NCI-H1105 treated with DMSO at 0.1 percent for 48 hours (cell line): ENCODE results near the gene MYOM3.
"Not testable (repeated sequence)": the region's sequence is repeated elsewhere in the genome, so short reads cannot be mapped to it uniquely, and the experiment has no call there.

ENCODE experiments used
- DNase-seq: peaks from one replicate; lab custom pipeline; 2025; lab: John Stamatoyannopoulos, UW

MYOM3 gene

GRCh38 chr1:24071941-24072340, 40.0 kb downstream of the MYOM3 start:
- DNase-seq: no peak

DNA sequence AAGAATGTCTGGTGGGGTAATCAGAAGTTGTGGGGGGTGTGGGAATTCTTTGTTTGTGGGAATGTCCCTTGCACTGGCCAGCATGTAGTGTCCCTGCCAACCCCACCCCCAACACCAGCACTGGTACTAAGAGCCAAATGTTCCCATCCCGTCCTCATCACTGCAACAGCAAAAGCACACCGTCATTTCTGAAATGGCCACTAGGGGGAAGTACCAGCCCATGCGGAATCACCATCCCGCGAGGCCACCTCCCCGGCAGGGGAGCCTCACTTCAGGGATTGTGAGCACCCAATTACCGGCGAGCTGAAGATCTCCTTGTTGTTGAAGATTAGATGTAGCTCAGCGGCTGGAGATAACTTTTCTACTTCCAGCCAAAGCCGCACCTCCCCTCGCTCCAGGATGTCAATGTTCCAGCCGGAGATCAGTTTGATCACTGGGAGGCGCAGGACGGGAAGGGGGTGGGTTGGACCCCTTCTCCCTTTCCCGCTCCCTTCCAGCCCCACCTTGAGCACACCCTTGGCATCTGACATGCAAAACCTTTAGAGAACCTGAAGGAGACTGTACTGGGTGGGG, 41.0 kb downstream of the MYOM3 start:
- peak; percentile 71 for DNase-seq

GRCh38 chr1:24069817-24070216, 42.1 kb downstream of the MYOM3 start:
- no peak for DNase-seq

DNA sequence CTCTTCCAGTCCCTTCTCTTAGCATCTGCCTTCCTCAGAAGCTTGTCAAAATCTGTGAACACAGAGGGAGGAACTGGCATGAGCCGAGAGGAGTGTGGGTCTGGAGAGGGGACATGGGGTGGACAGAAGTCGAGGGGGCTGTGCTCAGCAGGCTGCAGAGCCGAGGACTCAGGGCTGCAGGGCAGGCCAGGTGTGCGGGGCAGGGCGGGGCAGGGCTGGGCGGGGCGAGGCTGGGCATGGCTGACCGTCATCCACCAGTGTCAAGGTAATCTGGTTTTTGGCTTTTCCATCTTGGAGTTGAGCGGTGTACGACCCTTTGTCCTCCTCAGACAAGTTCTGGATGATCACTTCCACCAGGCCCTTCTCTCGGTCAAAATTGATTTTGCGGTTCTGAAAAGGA, 44.0 kb downstream of the MYOM3 start:
- DNase-seq: no peak

- DNase-seq: no peak
These were observed 46.6 kb downstream of the MYOM3 start for GRCh38 chr1:24065304-24065703.

GRCh38 chr1:24062221-24062620, 49.7 kb downstream of the MYOM3 start:
- DNase-seq: no peak

DNA sequence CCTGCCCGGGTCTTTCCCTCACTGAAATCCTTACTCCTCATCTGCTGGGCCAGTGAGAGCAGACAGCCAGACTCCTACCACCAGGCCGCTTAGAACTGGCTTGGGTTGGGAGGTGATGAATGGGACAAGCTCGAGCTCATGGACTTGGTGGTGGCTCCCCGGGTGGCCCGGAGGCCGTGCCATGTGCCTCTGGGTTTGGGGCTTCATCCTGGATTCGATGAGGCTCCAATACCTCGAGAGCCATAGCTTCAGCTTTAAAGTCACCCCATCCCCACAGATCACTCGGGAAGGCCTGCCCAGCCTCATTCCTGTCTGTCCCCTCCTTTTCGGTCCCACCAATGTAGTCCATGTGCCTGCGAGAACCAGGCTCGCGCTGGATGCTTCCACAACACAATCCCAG, 51.5 kb downstream of the MYOM3 start:
- DNase-seq: no peak

GRCh38 chr1:24058671-24059455, 53.1 kb downstream of the MYOM3 start:
- no peak for DNase-seq

DNA sequence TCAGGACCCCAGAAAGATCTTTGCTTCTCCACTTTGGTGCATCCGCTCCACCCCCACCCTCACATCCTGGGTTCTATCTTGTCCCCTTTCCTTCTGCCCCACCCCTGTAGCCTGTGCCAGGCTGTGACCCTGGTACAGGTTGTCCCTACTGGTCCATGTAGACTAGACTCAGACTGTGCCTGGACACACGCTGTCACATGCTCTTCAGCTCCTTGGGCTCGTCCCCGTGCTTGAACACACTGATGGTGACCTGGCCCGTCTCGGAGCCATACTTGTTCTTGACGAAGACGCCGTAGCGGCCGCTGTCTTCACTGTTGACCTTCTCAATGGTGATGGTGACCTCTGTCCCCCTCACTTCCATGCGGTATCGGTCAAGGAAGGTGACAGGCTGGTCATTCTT, 54.8 kb downstream of the MYOM3 start:
- no peak for DNase-seq

- no peak for DNase-seq
These were observed 56.3 kb downstream of the MYOM3 start for GRCh38 chr1:24055681-24056080.

GRCh38 chr1:24052220-24052619, 59.7 kb downstream of the MYOM3 start:
- DNase-seq: no peak

DNA sequence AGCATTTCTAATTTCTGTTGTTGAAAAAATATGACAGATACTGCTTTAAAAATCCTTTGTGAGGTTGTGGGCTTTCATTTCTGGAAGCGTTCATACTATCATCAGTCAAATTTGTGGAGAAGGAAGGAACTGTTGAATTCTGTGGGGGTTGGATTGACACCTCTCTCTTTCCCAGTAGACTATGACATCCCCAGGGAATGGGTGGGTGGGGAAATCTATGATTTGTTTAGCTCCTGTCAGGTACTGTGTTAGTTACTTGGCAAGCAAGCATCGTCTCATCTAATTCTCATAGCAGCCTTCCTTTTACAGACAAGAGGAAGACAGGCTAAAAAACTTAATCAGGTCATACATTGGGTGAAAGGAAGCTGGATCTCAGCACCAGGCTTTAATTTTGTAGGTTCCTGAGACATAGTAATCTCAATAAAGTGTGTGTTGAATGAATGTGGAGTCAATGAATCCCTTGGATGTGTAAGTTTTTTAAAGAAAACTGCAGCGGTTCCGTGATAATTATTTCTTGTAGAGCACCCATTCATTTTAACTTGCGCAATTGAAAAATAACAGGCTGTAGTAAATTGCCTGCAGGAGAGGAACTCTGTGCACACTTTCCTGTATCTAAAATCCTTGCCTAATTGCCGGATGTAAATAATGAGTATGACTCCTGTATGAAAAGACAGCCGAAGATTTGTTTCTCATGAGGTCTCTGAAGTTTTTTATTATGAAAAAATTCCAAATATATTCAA, 60.6 kb downstream of the MYOM3 start:
- no peak for DNase-seq

- no peak for DNase-seq
These were observed 62.2 kb downstream of the MYOM3 start for GRCh38 chr1:24049733-24050132.

- DNase-seq: not testable (repeated sequence)
These were observed 63.0 kb downstream of the MYOM3 start for GRCh38 chr1:24048894-24049293.

- DNase-seq: no peak
These were observed 63.6 kb downstream of the MYOM3 start for GRCh38 chr1:24048205-24048869.

- DNase-seq: no peak
These were observed 64.8 kb downstream of the MYOM3 start for GRCh38 chr1:24047110-24047477.

DNA sequence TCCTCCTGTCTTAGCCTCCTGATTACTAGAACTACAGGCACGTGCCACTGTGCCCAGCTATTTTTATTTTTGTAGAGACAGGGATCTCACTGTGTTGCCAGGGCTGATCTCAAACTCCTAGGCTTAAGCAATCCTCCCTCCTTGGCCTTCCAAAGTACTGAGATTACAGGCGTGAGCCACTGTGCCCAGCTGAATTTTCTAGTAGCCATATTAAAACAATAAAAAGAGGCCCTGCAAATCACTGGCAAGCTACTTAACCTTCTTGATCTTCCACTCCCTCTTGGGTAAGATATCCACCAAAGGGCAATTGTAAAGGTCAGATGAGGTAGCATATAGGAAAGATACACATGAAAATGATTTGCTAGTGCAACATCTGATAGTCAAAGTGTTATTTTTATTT, 66.2 kb downstream of the MYOM3 start:
- DNase-seq: no peak

DNA sequence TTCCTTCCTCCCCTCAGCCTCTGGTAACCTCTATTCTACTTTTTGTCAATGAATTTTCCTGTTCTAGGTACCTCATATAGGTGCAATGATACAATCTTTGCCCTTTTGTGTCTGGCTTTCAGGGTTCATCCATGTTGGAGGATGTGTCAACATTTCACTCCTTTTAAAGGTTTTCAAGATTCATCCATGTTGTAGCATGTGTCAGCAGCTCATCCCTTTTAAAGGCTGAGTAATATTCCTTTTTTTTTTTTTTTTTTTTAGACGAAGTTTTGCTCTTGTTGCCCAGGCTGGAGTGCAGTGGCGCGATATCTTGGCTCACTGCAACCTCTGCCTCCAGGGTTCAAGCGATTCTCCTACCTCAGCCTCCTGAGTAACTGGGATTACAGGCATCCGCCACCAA, 67.3 kb downstream of the MYOM3 start:
- not testable (repeated sequence) for DNase-seq

DNA sequence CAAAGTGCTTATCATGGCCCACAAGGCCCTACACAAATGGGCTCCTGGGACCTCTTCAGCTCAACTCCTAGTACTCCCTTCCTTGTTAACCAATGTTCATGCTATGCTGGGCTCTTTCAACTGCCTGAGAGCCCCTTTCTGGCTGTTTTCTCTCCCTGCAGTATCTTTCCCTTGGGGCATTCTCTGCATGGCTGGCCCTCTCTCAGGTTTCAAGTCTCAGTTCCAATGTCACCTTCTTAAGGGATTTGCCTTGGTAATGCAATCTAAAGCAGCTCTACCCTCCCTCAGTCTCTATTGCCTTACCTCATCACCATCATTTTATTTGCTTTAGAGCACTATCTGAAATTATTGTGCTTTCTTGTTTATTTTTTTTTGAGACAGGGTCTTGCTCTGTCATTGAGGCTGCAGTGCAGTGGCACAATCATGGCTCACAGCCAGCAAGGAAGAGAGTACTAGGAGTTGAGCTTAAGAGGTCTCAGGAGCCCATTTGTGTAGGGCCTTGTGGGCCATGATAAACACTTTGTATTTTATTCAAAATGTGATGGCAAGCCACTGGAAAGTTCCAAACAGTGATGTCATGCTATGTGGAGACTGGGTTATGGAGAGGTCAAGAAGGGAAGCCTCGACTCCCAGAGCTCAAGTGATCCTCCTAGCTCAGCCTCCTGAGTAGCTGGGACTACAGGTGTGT, 68.4 kb downstream of the MYOM3 start:
- DNase-seq: no peak

DNA sequence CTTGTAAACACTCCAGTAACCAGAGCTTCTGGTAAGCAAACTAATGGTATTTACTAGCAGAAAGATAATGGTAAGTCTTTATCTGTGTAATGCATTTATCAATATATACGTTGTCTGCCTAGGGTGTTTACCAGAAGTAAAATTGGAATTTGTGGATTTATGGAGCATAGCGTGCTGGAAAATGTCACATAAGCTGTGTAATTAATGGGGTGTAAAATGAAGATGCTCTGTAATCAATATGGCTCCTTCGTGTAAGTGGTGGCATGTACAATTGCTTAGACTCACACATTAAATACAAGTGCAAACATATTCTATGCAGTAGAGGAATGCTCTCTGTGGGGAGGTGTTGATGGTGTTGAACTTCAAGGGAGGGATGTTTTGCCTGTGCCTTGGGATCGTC, 69.6 kb downstream of the MYOM3 start:
- DNase-seq: no peak

DNA sequence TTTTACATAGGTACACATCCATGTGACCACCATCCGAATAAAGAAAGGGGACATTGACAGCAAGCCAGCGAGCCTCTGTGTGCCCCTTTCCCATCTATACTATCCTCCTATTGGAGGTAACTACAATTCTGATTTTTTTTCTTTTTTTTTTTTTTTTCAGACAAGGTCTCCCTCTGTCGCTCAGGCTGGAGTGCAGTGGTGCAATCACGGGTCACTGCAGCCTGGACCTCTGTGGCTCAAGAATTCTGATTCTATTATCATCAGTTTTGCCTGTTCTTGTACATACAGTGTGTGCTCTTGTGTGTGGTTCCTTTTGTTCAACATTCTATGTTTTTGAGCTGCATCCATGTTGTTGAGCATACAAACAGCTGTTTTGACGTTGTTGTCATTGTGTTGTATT, 75.8 kb downstream of the MYOM3 start:
- DNase-seq: no peak

GRCh38 chr1:24032981-24033380, 79.0 kb downstream of the MYOM3 start:
- no peak for DNase-seq
